H1 (cell line): ENCODE results near the gene ANKS1A. TPM values are rescaled to one million over a fixed set of nuclear protein-coding genes. Genes with fewer than 3 reads are reported as not detected.

Experiments
- CTCF ChIA-PET: fragments of 300-600 bp; sonication (Branson Sonifier 250); formaldehyde crosslinking; loops from one replicate; lab custom pipeline; 2021; ENCODE audit not compliant: partially characterized antibody; lab: Charles Lee
- POLR2A ChIA-PET: fragments of 300-600 bp; sonication (Branson Sonifier 250); formaldehyde crosslinking; loops from one replicate; lab custom pipeline; 2021; ENCODE audit warnings: inconsistent platforms; ENCODE audit not compliant: partially characterized antibody; lab: Charles Lee
- DNase-seq, 2 experiments: peaks; one replicate each; pipeline versions ENCODE4 v3.0.0 to v3.0.0-alpha.2; 2010 to 2022; ENCODE audit warnings: low spot score in 2 of 2, low read depth in 1 of 2, mixed read lengths in 1 of 2
- FAIRE-seq: peaks from 2 replicates; lab custom pipeline; 2011; peaks lifted over from hg19 to GRCh38; lab: Jason Lieb, UNC
- H2AFZ ChIP-seq: 2 replicates; pipeline ENCODE4 v1.8.1; 2012; ENCODE audit warnings: low read length, inconsistent platforms
- H2AK5ac ChIP-seq: 2 replicates; pipeline ENCODE4 v1.6.1; 2013; ENCODE audit warnings: low read depth, low read length
- H2BK120ac ChIP-seq: replicated peaks from 2 replicates; pipeline ENCODE3; 2013; ENCODE audit warnings: low read depth, low read length, inconsistent platforms
- H2BK12ac ChIP-seq: 2 replicates; pipeline ENCODE4 v1.6.1; 2013; ENCODE audit warnings: low read depth, low read length
- H2BK15ac ChIP-seq: 2 replicates; pipeline ENCODE4 v1.6.1; 2013; ENCODE audit warnings: low read length
- H2BK20ac ChIP-seq: 2 replicates; pipeline ENCODE4 v1.6.1; 2013; ENCODE audit warnings: low read length
- H2BK5ac ChIP-seq: 2 replicates; pipeline ENCODE4 v1.6.1; 2013; ENCODE audit warnings: low read depth, low read length
- H3K14ac ChIP-seq: 2 replicates; pipeline ENCODE4 v1.6.1; 2013; ENCODE audit warnings: inconsistent platforms; ENCODE audit not compliant: insufficient read length
- H3K18ac ChIP-seq: 2 replicates; pipeline ENCODE4 v1.6.1; 2013; ENCODE audit warnings: low read length; ENCODE audit errors: extremely low read depth
- H3K23ac ChIP-seq: 2 replicates; pipeline ENCODE4 v1.6.1; 2013; ENCODE audit warnings: inconsistent platforms; ENCODE audit not compliant: insufficient read length
- H3K23me2 ChIP-seq: 2 replicates; pipeline ENCODE4 v1.6.1; 2013; ENCODE audit warnings: low read depth, low read length
- H3K27ac ChIP-seq: 2 replicates; pipeline ENCODE4 v1.6.1; 2011; ENCODE audit warnings: low read depth, low read length, inconsistent platforms
- H3K27me3 ChIP-seq, 4 experiments: replicated peaks in 1 of 4; 1 replicate in 1 of 4; 2 replicates in 3 of 4; pipeline versions ENCODE4 v1.6.1 to v1.8.1; 2011 to 2013; ENCODE audit warnings: low read length in 3 of 4, mild to moderate bottlenecking in 3 of 4, inconsistent platforms in 2 of 4, mixed read lengths in 2 of 4, moderate library complexity in 1 of 4; ENCODE audit not compliant: control insufficient read depth in 3 of 4, insufficient read depth in 3 of 4; ENCODE audit errors: extremely low read depth in 1 of 4
- H3K36me3 ChIP-seq, 4 experiments: 2 replicates each; pipeline versions ENCODE4 v1.6.1 to v1.8.1; 2011 to 2013; ENCODE audit warnings: mild to moderate bottlenecking in 4 of 4, low read length in 3 of 4, moderate library complexity in 2 of 4, control low read depth in 1 of 4, inconsistent platforms in 1 of 4; ENCODE audit not compliant: insufficient read depth in 4 of 4, control insufficient read depth in 2 of 4
- H3K4ac ChIP-seq: replicated peaks from 2 replicates; pipeline ENCODE3; 2013; ENCODE audit warnings: low read length, low read depth, mixed read lengths, inconsistent platforms; ENCODE audit not compliant: insufficient read length
- H3K4me1 ChIP-seq, 4 experiments: replicated peaks in 1 of 4; 1 replicate in 1 of 4; 2 replicates in 3 of 4; pipeline versions ENCODE4 v1.6.1 to v1.8.1; 2011 to 2013; ENCODE audit warnings: low read length in 3 of 4, inconsistent platforms in 2 of 4, mixed read lengths in 1 of 4; ENCODE audit not compliant: insufficient read depth in 4 of 4, control insufficient read depth in 3 of 4
- H3K4me2 ChIP-seq, 2 experiments: 2 replicates each; pipeline versions ENCODE4 v1.6.1 to v1.8.1; 2011 to 2013; ENCODE audit warnings: low read depth in 2 of 2, low read length in 2 of 2, control low read depth in 1 of 2, inconsistent platforms in 1 of 2, mild to moderate bottlenecking in 1 of 2; ENCODE audit not compliant: insufficient read depth in 1 of 2
- H3K4me3 ChIP-seq, 4 experiments: fragments of 200-600, 300-600 bp in 1 of 4; sonication (generic), shearing (Covaris generic), sonication (Bioruptor Twin) in 1 of 4; 2 replicates each; pipeline versions ENCODE4 v1.5.1 to v1.8.1; 2011 to 2016; ENCODE audit warnings: low read length in 4 of 4, low read depth in 3 of 4, control low read depth in 2 of 4, inconsistent platforms in 2 of 4, mild to moderate bottlenecking in 2 of 4, mixed read lengths in 1 of 4, moderate library complexity in 1 of 4; ENCODE audit not compliant: insufficient read depth in 2 of 4; ENCODE audit errors: extremely low read depth in 1 of 4
- H3K56ac ChIP-seq: replicated peaks from 2 replicates; pipeline ENCODE3; 2013; ENCODE audit warnings: low read depth, mild to moderate bottlenecking, mixed read lengths, low read length, inconsistent platforms; ENCODE audit not compliant: insufficient read length
- H3K79me1 ChIP-seq: 2 replicates; pipeline ENCODE4 v1.6.1; 2013; ENCODE audit warnings: low read depth, low read length, control low read depth
- H3K79me2 ChIP-seq, 2 experiments: 2 replicates each; pipeline versions ENCODE4 v1.6.1 to v1.8.1; 2012 to 2013; ENCODE audit warnings: low read length in 2 of 2, mild to moderate bottlenecking in 2 of 2, inconsistent platforms in 1 of 2; ENCODE audit not compliant: insufficient read depth in 2 of 2, control insufficient read depth in 1 of 2
- H3K9ac ChIP-seq, 4 experiments: replicated peaks in 1 of 4; 1 replicate in 1 of 4; 2 replicates in 3 of 4; pipeline versions ENCODE4 v1.6.1 to v1.8.1; 2011 to 2013; ENCODE audit warnings: low read depth in 3 of 4, low read length in 3 of 4, control low read depth in 2 of 4, mild to moderate bottlenecking in 2 of 4, moderate library complexity in 2 of 4, inconsistent platforms in 1 of 4; ENCODE audit errors: extremely low read depth in 1 of 4
- H3K9me3 ChIP-seq, 2 experiments: 2 replicates each; pipeline versions ENCODE4 v1.6.1 to v1.8.1; 2012 to 2013; ENCODE audit warnings: mild to moderate bottlenecking in 2 of 2, moderate library complexity in 2 of 2, control low read depth in 1 of 2, inconsistent platforms in 1 of 2, low read depth in 1 of 2, low read length in 1 of 2, mixed read lengths in 1 of 2; ENCODE audit not compliant: insufficient read depth in 2 of 2
- H4K20me1 ChIP-seq, 2 experiments: replicated peaks in 1 of 2; 2 replicates each; pipeline versions ENCODE3 to v1.8.1; 2011 to 2013; ENCODE audit warnings: inconsistent platforms in 2 of 2, low read length in 2 of 2, mild to moderate bottlenecking in 1 of 2; ENCODE audit not compliant: insufficient read depth in 2 of 2, control insufficient read depth in 1 of 2
- H4K5ac ChIP-seq: 2 replicates; pipeline ENCODE4 v1.6.1; 2013; ENCODE audit warnings: low read length, low read depth, mixed read lengths, inconsistent platforms; ENCODE audit not compliant: insufficient read length
- H4K8ac ChIP-seq: 2 replicates; pipeline ENCODE4 v1.8.0; 2013; ENCODE audit warnings: mild to moderate bottlenecking, moderate library complexity, low read length, inconsistent platforms; ENCODE audit not compliant: insufficient read depth; ENCODE audit errors: extremely low read depth
- H4K91ac ChIP-seq: replicated peaks from 2 replicates; pipeline ENCODE3; 2013; ENCODE audit warnings: low read length, mixed read lengths, inconsistent platforms; ENCODE audit not compliant: insufficient read length
- POLR2AphosphoS5 ChIP-seq: IDR thresholded peaks from 2 replicates; pipeline ENCODE4 v1.6.1; 2011; ENCODE audit warnings: low read depth, low read length
- WGBS, 2 experiments: shearing (Covaris generic) in 1 of 2; methylation state at CpG; one replicate each; pipeline versions ENCODE4 v1.1.6 to v1.1.7; 2013 to 2015; ENCODE audit warnings: low lambda C conversion rate in 2 of 2, mixed read lengths in 2 of 2, inconsistent platforms in 1 of 2, low coverage in 1 of 2, missing lambda C conversion rate in 1 of 2; ENCODE audit not compliant: insufficient replicate concordance in 2 of 2, insufficient coverage in 1 of 2, insufficient read length in 1 of 2; ENCODE audit errors: extremely low coverage in 1 of 2, missing lambda C conversion rate in 1 of 2; 5-methylcytosine and 5-hydroxymethylcytosine counted together
- polyA plus RNA-seq, 7 experiments: library from polyadenylated mRNA; depleted of rRNA in 3 of 7; stranded (reverse) in 5 of 7; unstranded in 2 of 7; fragments of >200 nt in 5 of 7; fragments of 200-250 nt in 2 of 7; gene quantifications; 1 replicate in 5 of 7; 2 replicates in 1 of 7; 4 replicates in 1 of 7; pipeline versions ENCODE4 v1.2.1 to v1.2.3, GENCODE V29; 2011 to 2013; ENCODE audit warnings: missing spikeins in 2 of 7, mixed read lengths in 2 of 7
- total RNA-seq: library from RNA; stranded (reverse); fragmentation: NEBNext Ultra II Directional; extraction: Animal tissue kit (Norgen Biotek cat#: 25700); gene quantifications from 2 replicates; pipeline ENCODE4 v1.2.1, GENCODE V29; 2021

Gene ANKS1A
- total and polyA plus RNA-seq, 2 of the 8 experiments (the other 6 are each of a cell fraction or from before 2014, with no cell fraction given): 9.8 to 30.9 TPM

GRCh38 chr6:34917626-34918285 is 28.7 kb downstream of the ANKS1A start:
- Histone ChIP-seq H3K79me2 (peaks cover 0 to 30% of the 10 kb centered on the region in 2 experiments), H4K8ac (no peak overlapping the region), H3K23ac (no peak overlapping the region), H2BK20ac (no peak overlapping the region), H3K9ac (no peak overlapping the region), H3K9me3 (no peaks in the 10 kb centered on the region), H3K4me3 (no peak overlapping the region), H4K91ac (no peak overlapping the region), H2BK120ac (no peak overlapping the region), H2BK12ac (no peak overlapping the region), H2AFZ (no peak overlapping the region), H3K27me3 (no peaks in the 10 kb centered on the region; a peak in 1 of 7 replicates), H2BK15ac (no peak overlapping the region), H3K4me2 (no peak overlapping the region), H4K20me1 (peaks cover 3% of the 10 kb centered on the region in 2 experiments), H3K4ac (no peak overlapping the region), H3K36me3 (no peaks in the 10 kb centered on the region), H3K27ac (no peak overlapping the region), H2AK5ac (no peak overlapping the region), H3K56ac (no peak overlapping the region), H4K5ac (no peak overlapping the region), H3K14ac (no peak overlapping the region), H3K23me2 (no peaks in the 10 kb centered on the region), H3K79me1 (peaks cover 4% of the 10 kb centered on the region), H3K4me1 (no peaks in the 10 kb centered on the region), H3K18ac (no peak overlapping the region), H2BK5ac (no peak overlapping the region)
- DNase-seq (no peak), FAIRE-seq (no peak)
- TF ChIP-seq POLR2AphosphoS5: no peak
- ChIA-PET CTCF (interaction anchor here (0.8 to 2.4 kb wide), 3 partner anchors 8 to 10 kb away, joined by 3 to 7 read pairs (median 3); no protein-coding TSS in a partner anchor), POLR2A (interaction anchor here (0.7 to 1.2 kb wide), 4 partner anchors 10 to 112 kb away, joined by 3 to 4 read pairs (median 4); partner anchors contain the start of gene TAF11)
- 91% methylated on average over 6 of the region's 6 CpGs; no CpG with 5 or more reads in 1 of the 2 experiments for WGBS, 2 experiments
